Measurements from ENCODE around the gene AHRR.
"Not testable (repeated sequence)": the region's sequence is repeated elsewhere in the genome, so short reads cannot be mapped to it uniquely, and the experiment has no call there.

The AHRR gene

GRCh38 chr5:368183-369084, 46.9 kb downstream of the AHRR start:
- no peak for DNase-seq

- DNase-seq: no peak
These were observed 47.8 kb downstream of the AHRR start for GRCh38 chr5:369151-369868.

GRCh38 chr5:369869-370236, 48.3 kb downstream of the AHRR start:
- DNase-seq: not testable (repeated sequence)

GRCh38 chr5:370311-370958, 48.9 kb downstream of the AHRR start:
- DNase-seq: no peak

- no peak for DNase-seq
These were observed 49.7 kb downstream of the AHRR start for GRCh38 chr5:370959-371810.

GRCh38 chr5:371811-372555, 50.5 kb downstream of the AHRR start:
- no peak for DNase-seq

- no peak for DNase-seq
These were observed 51.1 kb downstream of the AHRR start for GRCh38 chr5:372556-372995.

GRCh38 chr5:372996-373709, 51.6 kb downstream of the AHRR start:
- no peak for DNase-seq

GRCh38 chr5:373710-374602, 52.4 kb downstream of the AHRR start:
- peak; percentile 25 for DNase-seq

- no peak for DNase-seq
These were observed 53.3 kb downstream of the AHRR start for GRCh38 chr5:374631-375335.

- DNase-seq: no peak
These were observed 53.9 kb downstream of the AHRR start for GRCh38 chr5:375336-375920.

- DNase-seq: no peak
These were observed 54.6 kb downstream of the AHRR start for GRCh38 chr5:375921-376798.

- DNase-seq: no peak
These were observed 55.3 kb downstream of the AHRR start for GRCh38 chr5:376799-377325.

GRCh38 chr5:377326-377981, 55.9 kb downstream of the AHRR start:
- no peak for DNase-seq

- no peak for DNase-seq
These were observed 56.9 kb downstream of the AHRR start for GRCh38 chr5:378301-378891.

- no peak for DNase-seq
These were observed 57.6 kb downstream of the AHRR start for GRCh38 chr5:378976-379742.

All from NCI-H2227 treated with DMSO at 0.1 percent for 48 hours (cell line).